Neural progenitor cell (in vitro differentiated cells): Measurements from ENCODE around the gene ARAF.

Experiments
- EZH2 ChIP-seq: fragments of 200-600 bp; sonication (generic); IDR thresholded peaks from 2 replicates; pipeline ENCODE4 v1.6.1; 2017; ENCODE audit warnings: antibody characterized with exemption, mild to moderate bottlenecking, moderate library complexity
- EZH2phosphoT487 ChIP-seq: fragments of 200-600 bp; sonication (generic); IDR thresholded peaks from 2 replicates; pipeline ENCODE4 v1.6.1; 2017; ENCODE audit warnings: antibody characterized with exemption
- TF ChIP-seq, protein P1 (sequence below): fragments of 200-600 bp; sonication (generic); IDR thresholded peaks from 2 replicates; pipeline ENCODE4 v1.5.1; 2017; ENCODE audit warnings: antibody characterized with exemption, mild to moderate bottlenecking

GRCh38 chrX:47618923-47619485 is 58.0 kb downstream of the ARAF start:
- TF ChIP-seq, protein P1, sequence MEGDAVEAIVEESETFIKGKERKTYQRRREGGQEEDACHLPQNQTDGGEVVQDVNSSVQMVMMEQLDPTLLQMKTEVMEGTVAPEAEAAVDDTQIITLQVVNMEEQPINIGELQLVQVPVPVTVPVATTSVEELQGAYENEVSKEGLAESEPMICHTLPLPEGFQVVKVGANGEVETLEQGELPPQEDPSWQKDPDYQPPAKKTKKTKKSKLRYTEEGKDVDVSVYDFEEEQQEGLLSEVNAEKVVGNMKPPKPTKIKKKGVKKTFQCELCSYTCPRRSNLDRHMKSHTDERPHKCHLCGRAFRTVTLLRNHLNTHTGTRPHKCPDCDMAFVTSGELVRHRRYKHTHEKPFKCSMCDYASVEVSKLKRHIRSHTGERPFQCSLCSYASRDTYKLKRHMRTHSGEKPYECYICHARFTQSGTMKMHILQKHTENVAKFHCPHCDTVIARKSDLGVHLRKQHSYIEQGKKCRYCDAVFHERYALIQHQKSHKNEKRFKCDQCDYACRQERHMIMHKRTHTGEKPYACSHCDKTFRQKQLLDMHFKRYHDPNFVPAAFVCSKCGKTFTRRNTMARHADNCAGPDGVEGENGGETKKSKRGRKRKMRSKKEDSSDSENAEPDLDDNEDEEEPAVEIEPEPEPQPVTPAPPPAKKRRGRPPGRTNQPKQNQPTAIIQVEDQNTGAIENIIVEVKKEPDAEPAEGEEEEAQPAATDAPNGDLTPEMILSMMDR, result no peak
- TF ChIP-seq EZH2phosphoT487 (no peak), EZH2 (no peak)
